Measurements from ENCODE around the gene OR6K2.

OR6K2 gene

DNA sequence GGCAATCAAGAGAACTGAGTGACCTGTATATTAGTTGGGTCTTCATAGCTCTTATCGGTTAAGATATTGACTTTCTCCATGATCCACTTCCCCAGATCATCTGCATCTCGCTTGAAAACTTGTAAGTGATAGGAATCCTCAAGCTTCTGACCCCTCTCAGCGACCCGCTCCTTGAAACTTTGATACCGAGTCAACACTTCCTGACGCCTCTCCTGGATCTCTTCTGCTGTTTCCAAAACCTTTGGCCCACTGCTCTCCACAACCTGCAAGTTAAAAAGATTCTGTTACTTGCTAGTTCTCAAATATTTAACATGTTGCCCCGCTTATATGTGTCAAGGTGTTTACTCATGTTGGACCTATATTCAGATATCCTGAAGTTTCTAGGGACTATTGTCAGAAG, 15.4 kb downstream of the OR6K2 start:
- DNase-seq = no peak

DNA sequence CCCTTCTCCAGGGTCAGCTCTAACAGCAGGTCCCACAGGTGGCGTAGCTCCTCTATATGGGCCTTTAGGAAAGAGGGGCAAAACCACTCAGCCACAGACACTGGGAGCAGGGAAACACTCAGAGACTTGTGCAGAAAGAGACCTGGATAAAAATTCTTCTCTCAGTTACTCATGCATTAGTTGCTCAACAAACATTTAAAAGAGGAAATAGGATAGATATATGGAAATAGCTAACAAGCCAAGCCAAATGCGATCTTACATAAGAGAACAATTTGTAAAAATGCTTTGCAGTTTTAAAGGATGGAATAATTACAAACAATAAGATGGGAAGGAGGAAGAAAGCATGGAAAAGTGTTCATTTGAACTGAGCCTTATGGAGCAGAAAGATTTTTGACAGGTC, 18.8 kb downstream of the OR6K2 start:
- DNase-seq = no peak

DNA sequence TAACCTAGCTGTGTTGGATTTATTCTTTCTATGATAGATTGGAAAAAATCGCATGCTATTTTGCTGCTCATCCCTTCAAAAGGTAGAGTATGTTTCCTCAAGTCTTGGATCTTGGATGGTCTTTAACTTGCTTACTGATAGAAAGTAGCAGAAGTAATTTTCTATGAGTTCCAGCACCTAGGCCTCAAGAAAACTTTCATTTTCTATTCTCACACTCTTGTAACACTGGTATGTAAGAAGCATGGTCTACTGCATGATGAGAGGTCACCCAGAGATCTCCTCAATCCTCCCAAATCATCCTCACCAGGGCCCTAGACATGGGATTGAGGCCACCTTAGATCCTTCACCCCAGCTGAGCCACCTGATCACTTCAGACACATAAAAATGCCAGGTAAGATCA, 21.2 kb downstream of the OR6K2 start:
- DNase-seq = no peak

DNA sequence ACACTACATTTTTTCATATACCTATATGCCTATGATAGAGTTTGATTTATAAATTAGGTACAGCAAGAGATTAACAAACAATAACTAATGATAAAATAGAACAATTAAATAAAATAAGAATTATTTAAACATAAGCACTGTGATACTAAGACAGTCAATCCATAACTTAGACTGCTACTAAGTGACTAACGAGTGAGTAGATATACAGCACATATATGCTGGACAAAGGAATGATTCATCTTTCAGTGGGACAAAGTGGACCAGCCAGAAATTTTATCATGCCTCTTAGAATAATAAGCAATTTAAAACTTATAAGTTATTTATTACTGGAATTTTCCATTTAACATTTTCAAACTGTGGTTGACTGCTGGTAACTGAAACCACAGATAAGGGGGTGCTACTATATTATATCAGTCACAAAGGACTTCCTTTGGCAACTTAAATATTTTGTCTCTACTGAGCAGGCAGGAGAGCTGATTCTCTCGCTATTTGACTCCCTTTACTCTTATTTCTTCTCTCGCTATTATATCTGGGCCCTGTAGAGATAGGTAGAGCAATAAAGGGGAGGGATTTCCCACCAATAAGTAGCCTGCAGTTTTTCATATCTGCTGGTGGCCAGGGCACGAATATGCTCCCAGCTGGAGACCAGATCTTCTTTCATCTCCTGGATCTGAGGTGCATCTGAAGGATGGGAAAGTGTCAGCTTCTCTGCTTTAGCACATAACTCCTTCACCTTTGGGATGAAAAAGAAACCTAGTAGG, 24.7 kb downstream of the OR6K2 start:
- no peak for DNase-seq

DNA sequence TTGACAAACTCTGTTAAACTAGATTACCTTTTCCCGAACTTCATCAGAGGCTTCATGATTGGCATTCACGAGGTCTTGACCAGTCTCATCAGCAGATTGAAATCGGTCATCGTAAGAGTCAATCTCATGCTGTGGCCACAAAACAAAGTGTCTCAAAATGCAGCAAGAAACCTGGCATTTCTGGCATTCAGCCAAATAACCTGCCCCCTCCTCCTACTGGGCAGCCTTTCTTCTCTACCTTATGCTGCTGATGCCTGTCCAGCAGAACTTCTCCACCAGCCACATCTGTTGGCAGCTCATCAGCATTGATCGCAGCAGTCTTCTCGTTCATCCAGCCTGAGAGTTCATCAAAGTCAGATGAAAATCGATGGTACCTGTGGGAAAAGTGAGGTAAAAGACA, 26.1 kb downstream of the OR6K2 start:
- no peak for DNase-seq

DNA sequence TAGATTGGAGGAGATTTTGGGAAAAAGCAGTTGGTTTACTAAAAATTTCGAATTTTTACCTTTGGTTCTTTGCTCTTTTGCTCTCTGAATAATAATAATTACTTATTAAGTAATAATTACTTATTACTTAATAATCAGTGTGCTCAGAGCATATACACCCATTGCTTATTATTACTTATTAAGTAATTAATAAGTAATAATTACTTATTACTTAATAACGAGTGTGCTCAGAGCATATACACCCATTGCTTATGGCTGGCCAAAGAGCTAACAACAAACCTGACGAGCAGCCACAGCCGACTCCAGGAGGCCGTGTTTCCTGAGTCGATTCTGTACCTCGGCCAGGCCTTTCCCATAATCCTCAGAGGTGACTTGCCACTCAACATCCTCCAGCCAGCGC, 34.4 kb downstream of the OR6K2 start:
- no peak for DNase-seq

DNA sequence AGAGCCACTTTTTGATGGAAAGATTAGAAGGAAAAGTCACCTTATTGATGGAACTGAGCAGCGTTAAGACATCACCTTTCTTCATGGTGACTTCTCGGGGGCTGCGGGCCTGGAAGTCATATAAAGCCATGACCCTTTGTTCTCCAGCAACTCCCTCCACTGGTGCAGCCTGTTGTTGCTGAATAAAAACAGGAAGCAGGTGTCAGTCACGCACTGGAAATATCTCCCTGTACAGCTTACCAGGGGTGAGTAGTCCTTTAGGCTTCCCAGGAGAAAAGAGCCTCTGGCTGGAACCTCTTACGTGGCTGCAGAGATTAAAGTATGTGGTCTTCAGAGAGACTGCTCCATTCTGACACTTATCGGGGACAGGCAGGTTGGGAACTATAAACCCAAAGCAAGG, 45.9 kb downstream of the OR6K2 start:
- DNase-seq = no peak

DNA sequence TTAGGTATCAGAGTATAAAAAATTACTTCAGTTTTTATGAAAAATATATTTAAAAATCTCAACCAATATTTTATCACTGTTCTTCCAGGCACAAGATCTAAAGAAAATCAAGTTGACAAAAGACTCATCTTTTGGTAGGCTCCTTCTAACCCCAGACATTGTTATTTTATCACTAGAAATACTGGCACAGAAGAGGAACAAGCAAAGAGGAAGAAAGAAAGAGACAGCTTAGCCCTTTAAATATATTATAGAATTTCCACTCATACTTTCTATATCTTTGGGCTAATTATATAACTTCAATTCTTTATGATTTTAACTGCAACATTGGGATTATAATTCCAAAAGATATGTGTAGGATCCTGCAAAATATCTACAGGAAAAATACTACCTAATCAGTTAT, 46.4 kb downstream of the OR6K2 start:
- no peak for DNase-seq

DNA sequence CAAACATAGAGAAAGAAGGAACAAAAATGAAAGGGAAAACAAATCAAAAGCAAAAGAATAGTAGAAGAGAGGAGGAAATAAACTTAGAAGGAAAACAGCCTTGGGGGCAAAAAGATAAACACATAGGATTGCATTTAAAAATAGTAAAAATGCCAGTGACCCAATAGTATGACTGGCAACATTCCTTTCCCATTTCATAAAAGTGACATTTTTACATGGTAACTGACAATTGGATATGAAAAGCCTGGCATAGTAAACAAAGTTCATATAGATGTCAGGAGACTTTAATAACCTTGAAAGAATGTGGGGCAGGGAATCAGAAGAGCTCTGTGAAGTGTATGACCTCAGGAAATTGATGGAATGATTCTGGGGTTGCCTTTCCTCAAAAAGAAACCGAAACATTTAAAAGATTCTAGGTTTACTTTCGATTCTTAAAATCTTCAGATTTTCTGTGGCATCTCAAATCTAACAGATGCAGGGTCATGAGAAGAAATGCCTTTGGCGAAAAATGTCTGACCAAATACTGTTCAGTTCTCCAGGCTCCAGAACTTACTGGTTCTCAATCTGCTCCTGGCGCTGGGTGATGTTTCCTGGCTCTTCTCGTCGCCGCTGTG, 47.6 kb downstream of the OR6K2 start:
- DNase-seq = no peak
